Measurements from ENCODE around the gene DRICH1.

DNA sequence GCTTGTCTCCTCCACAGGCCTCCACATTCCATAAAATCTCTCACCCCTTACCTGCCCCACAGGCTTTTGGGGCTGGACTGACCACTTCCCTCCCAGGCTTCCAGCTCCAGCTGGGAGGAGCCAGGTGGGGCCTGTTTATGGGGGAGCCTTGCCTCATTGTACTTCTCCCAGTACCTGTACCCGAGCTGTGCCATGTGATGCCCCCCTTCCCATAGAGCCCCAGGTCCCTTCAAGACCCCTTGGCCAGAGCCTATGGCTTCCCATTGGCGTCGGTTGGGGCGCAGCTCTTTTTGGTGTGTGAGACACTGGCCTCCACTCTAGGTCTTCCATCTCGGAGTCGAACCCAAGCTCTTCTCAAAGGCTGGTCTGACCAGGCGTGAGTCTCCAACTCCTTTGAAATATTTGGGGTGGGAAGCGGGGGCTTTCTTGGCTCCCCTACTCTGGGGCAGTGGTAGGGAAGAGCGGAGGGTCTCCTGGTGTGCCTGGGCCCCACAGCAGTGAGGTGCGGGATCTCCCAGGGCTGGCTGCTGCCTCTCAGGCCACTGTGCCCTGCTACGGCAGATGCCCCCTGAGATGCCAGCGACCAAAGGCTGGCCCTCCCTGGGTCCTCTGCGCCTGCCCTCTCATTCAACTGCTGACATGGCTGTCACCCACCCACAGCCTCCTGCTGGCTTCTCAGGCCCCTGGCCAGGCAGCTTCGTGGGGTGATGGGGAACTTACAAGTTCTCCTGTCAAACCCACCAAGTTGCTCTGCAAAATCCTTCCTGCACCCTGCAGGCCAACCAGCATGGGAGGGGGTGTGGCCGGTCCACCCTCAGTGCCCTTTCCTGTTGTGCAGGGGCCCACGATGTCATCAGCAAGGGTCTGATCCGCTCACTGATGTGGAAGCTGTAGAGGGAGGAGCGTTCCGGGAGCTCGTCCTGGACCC, 25.7 kb downstream of the DRICH1 start:
- TF ChIP-seq POLR2A (IDR thresholded peaks at IDR 0.05; ENCODE audit: control extremely low read depth in 1 of 2, low read depth in 2 of 2, low read length in 2 of 2) (no peak), EGR1 (IDR thresholded peaks at IDR 0.05; ENCODE audit: borderline replicate concordance, low read depth, low read length) (no peak)
- TF ChIP-seq, protein P1, sequence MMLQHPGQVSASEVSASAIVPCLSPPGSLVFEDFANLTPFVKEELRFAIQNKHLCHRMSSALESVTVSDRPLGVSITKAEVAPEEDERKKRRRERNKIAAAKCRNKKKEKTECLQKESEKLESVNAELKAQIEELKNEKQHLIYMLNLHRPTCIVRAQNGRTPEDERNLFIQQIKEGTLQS (IDR thresholded peaks at IDR 0.05; ENCODE audit: insufficient read depth, low read depth, low read length): no peak
- TF ChIP-seq, protein P2, sequence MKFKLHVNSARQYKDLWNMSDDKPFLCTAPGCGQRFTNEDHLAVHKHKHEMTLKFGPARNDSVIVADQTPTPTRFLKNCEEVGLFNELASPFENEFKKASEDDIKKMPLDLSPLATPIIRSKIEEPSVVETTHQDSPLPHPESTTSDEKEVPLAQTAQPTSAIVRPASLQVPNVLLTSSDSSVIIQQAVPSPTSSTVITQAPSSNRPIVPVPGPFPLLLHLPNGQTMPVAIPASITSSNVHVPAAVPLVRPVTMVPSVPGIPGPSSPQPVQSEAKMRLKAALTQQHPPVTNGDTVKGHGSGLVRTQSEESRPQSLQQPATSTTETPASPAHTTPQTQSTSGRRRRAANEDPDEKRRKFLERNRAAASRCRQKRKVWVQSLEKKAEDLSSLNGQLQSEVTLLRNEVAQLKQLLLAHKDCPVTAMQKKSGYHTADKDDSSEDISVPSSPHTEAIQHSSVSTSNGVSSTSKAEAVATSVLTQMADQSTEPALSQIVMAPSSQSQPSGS (IDR thresholded peaks at IDR 0.05; ENCODE audit: low read length): no peak
- TF ChIP-seq, protein P3, sequence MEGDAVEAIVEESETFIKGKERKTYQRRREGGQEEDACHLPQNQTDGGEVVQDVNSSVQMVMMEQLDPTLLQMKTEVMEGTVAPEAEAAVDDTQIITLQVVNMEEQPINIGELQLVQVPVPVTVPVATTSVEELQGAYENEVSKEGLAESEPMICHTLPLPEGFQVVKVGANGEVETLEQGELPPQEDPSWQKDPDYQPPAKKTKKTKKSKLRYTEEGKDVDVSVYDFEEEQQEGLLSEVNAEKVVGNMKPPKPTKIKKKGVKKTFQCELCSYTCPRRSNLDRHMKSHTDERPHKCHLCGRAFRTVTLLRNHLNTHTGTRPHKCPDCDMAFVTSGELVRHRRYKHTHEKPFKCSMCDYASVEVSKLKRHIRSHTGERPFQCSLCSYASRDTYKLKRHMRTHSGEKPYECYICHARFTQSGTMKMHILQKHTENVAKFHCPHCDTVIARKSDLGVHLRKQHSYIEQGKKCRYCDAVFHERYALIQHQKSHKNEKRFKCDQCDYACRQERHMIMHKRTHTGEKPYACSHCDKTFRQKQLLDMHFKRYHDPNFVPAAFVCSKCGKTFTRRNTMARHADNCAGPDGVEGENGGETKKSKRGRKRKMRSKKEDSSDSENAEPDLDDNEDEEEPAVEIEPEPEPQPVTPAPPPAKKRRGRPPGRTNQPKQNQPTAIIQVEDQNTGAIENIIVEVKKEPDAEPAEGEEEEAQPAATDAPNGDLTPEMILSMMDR (IDR thresholded peaks at IDR 0.05; ENCODE audit: control extremely low read depth in 1 of 3, insufficient read depth in 1 of 3, low read depth in 1 of 3, low read length in 3 of 3): no peak

All from H1 (cell line).